Dedifferentiated amniotic fluid mesenchymal stem cell (primary cell): ENCODE measurements around the gene SYNE1.
"Not testable (repeated sequence)": the region's sequence is repeated elsewhere in the genome, so short reads cannot be mapped to it uniquely, and the experiment has no call there.

Experiments used
- DNase-seq: peaks from one replicate; pipeline ENCODE4 v3.0.0-alpha.2; 2016; ENCODE audit errors: extremely low spot score

The SYNE1 gene

DNA sequence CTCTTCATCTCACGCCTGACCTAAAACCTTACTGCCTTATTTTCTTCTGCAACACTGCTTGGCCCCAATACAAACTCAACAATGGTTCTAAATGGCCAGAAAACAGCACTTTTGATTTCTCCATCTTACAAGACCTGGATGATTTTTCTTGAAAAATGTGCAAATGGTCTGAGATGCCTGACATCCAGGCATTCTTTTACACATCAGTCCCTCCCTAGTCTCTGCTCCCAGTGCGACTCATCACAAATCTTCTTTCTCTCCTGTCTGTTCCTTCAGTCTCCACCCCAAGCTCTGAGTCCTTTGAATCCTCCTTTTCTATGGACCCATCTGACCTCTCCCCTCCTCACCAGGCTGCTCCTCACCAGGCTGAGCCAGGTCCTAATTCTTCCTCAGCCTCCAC is 145.7 kb downstream of the SYNE1 start:
- DNase-seq, result not testable (repeated sequence)

DNA sequence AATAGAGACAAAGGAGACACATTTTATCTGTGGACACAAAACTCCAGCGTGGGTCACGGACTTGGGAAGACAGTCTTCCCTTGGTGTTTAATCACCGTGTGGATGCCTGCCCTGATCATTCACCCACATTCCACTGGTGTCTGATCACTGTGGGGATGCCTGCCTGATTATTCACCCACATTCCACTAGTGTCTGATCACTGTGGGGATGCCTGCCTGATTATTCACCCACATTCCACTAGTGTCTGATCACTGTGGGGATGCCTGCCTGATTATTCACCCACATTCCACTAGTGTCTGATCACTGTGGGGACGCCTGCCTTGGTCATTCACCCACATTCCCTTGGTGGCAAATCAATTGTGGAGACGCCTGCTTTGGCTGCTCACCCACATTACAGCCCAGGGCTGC is 146.2 kb downstream of the SYNE1 start:
- not testable (repeated sequence) for DNase-seq

- DNase-seq, result no peak
Measured at GRCh38 chr6:152484806-152485205, 152.4 kb downstream of the SYNE1 start.

GRCh38 chr6:152482289-152482688 is 154.9 kb downstream of the SYNE1 start:
- DNase-seq, result no peak

DNA sequence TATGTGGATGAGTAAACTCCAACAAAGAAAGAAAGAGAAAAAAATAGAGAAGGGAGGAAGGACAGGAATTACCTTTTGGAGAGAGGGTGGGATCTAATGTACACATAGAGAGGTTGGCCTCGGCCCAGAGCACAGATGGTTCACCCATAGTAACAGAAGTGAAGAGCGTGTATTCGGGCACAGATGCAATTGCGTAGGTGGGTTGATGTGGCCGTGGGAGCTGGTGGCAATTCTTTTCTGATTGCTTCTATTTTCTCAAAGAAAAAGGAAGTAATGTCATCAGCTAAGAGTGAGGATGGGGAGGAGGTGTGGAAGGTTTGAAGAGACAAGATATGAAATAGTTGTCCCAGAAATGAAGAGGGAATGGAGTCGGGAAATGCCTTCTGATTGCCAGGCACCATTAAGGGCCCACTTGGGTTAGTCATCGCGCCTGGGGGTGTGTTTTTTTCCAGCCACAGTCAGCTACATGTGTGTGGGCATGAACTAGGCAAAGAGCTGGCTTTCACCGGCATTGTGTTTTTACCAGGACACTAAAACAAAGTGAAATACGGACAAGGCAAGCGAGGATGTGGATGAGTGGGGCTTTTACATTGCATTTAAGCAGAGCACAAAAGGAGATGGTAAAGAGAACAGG is 158.7 kb downstream of the SYNE1 start:
- no peak for DNase-seq

GRCh38 chr6:152474354-152474753 is 162.8 kb downstream of the SYNE1 start:
- no peak for DNase-seq

DNA sequence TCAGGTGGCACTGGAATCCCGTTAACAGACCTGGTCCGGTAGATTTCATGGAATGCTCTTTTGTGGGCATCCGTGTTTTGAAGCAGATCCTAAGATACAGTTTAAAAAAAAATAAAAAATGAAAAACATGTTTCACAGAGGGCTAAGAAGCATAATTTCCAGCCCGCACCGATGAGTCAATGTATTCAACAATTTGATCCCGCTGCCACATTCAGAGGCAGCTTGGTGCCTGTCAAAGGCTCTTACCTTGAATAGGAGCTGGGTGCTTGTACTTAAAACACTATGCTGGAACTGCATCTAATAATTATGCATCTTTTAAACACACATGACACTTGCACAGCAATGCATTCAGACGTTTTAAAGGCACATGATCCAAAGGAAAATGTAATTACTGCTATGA is 164.8 kb downstream of the SYNE1 start:
- DNase-seq, result no peak

GRCh38 chr6:152471456-152472265 is 165.5 kb downstream of the SYNE1 start:
- DNase-seq, result no peak

DNA sequence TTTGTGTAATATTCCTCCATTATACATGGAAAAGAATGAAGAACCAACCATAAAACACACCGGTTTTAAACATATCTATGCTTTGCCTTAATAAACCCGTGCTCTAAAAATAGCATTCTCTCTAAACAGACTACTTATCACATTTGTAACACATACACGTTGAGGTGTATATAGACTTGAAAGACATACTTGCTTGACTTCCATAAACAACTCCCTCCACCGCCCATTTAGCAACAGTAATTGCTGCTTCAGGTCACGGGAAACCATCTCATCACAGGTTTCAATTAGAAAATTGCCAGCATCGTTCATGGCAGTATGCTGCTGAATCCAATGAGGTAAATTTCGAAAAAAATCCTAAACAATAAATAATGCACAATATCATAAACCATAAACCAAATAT is 174.0 kb downstream of the SYNE1 start:
- no peak for DNase-seq

GRCh38 chr6:152462716-152463115 is 174.4 kb downstream of the SYNE1 start:
- no peak for DNase-seq

DNA sequence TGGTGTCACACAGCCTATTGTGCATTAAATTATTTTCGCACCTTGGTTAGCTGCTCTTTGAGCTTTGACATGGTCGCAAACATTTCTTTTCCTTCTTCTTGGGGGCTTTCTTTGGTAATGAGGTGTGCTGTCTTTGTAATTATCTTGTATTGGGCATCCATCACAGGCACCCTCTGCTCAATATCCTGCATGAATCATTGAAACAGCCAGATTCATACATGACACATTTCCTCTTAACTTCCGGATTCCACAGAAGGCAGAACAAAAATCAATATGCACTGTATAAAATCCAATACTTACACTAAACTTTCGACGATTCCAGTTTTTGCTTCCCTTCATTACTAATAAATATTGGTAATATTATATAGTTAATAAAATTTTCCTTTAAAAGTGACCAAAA is 175.6 kb downstream of the SYNE1 start:
- DNase-seq, result no peak

- no peak for DNase-seq
Measured at GRCh38 chr6:152458648-152459644, 178.2 kb downstream of the SYNE1 start.

GRCh38 chr6:152457949-152458624 is 179.1 kb downstream of the SYNE1 start:
- no peak for DNase-seq

GRCh38 chr6:152454003-152454402 is 183.2 kb downstream of the SYNE1 start:
- DNase-seq, result no peak

- DNase-seq, result no peak
Measured at GRCh38 chr6:152453421-152453820, 183.7 kb downstream of the SYNE1 start.

GRCh38 chr6:152452639-152453038 is 184.5 kb downstream of the SYNE1 start:
- DNase-seq, result no peak

- no peak for DNase-seq
Measured at GRCh38 chr6:152450519-152450918, 186.6 kb downstream of the SYNE1 start.

DNA sequence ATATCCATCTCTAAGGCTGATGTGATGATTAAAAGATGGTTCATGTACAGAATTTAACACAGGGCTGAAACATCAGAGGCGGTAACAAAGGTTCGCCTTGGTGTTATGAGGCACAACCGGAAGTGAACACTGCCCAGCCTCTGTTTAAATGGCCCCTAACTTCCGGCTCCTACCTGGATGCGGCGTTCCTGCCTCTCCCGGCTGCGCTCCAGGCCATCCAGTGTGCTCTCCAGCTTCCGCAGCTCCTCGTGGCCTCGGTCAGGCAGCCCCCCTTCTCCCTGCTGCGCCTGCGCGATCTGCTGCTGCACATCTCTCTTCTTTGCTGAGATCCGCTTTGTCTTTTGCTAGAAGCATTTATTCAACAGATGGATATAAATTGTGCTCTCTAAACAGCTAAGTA is 195.3 kb downstream of the SYNE1 start:
- DNase-seq, result no peak

DNA sequence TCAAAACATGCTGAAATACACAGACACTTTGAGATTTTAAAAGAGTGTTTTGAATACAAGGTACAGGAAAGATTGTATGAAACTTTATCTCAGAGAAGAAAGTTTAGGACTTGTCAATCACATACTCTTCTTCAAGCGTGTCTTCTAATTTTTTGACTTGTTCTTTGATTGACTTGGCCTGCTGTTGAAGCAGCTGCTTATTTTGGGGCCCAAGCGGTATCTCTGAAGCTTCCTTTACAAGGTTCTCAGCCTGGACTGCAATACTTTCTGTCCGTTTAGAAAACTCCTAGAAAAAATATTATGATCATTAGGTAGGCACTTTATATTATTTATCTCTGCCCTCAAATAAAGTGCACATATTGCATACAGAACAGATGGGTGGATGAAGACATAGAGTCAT is 201.3 kb downstream of the SYNE1 start:
- DNase-seq, result no peak

GRCh38 chr6:152432758-152433157 is 204.4 kb downstream of the SYNE1 start:
- no peak for DNase-seq

- DNase-seq, result no peak
Measured at GRCh38 chr6:152428126-152428525, 209.0 kb downstream of the SYNE1 start.

GRCh38 chr6:152426276-152426675 is 210.9 kb downstream of the SYNE1 start:
- no peak for DNase-seq
